ENCODE measurements around the gene FAM83E. TPM values are rescaled to one million over a fixed set of nuclear protein-coding genes. Genes with fewer than 3 reads are reported as not detected.
"Not testable (repeated sequence)": the region's sequence is repeated elsewhere in the genome, so short reads cannot be mapped to it uniquely, and the experiment has no call there.

Gene FAM83E
- 12.7 TPM for total RNA-seq

DNA sequence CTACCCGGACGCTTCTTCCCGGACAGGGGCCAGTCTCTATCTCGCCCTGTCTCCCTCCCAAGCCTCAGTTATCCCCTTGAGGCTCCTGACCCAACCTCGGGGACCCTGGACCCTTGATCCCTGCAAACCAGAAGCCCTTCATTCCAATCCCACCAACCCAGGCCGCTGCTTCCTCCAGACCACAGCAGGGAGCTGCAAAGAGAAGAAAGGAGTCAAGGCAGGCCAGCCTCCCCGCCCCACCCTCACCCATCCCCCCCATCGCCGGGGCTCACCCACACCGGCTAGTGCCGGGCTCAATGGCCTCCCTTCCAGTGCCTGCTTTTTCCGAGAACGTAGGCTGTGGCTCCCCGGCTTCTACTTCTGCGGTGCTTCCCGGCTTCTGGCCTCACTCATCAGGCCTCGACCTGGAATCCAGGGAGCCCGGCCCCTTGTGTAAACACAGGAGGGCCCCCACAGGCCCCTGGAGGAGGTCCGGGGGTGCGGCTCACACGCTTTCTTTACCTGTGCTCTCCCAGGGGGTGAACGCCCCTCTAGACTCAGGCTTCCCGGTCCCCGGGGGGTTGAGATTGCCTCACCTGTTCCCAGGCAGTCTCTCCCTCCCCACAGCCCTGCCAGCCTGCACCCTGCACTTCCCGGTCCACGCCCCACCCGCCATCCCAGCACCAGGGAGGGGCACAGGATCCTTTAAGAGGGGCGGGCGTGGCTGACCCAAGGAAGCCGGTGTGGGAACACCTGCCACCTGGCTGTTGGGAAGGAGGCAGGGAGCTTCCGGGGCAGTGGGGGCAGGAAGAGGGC is at the start of gene FAM83E:
Gene FAM83E, minus strand, starts transcription at position 641 of the 795 bp plus-strand sequence. CDS start 1,704 bp downstream, outside the sequence.
- peak; percentile 86 for DNase-seq (ENCODE audit: low spot score)

- no peak for DNase-seq (ENCODE audit: low spot score)
Observed at GRCh38 chr19:48664476-48664875, 49.6 kb upstream of the FAM83E start.

GRCh38 chr19:48663667-48664066 is 48.8 kb upstream of the FAM83E start:
- no peak for DNase-seq (ENCODE audit: low spot score)

DNA sequence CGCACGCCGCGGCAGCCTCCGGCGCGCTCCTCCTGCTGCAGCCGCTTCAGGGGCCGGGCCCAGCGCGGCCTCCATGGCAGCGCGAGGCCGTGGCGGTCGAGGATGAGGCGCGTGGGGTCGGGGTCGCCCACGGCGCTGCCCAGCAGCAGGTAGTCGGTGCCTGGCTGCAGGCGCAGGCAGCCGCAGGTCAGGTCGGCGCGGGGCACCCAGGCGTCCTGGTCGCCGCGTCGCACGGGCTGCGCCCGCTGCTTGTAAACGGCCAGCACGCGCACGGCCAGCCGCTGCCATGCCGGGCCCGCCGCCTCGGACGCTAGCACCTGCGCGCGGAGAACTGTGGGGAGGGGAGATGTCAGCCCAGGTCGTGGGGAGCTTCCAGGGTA is 46.8 kb upstream of the FAM83E start:
- no peak for DNase-seq (ENCODE audit: low spot score)

- DNase-seq (ENCODE audit: low spot score): peak; percentile 86
Observed at GRCh38 chr19:48660852-48661710, 46.2 kb upstream of the FAM83E start.

- DNase-seq (ENCODE audit: low spot score): no peak
Observed at GRCh38 chr19:48659768-48660167, 44.9 kb upstream of the FAM83E start.

- no peak for DNase-seq (ENCODE audit: low spot score)
Observed at GRCh38 chr19:48658483-48658882, 43.6 kb upstream of the FAM83E start.

- not testable (repeated sequence) for DNase-seq (ENCODE audit: low spot score)
Observed at GRCh38 chr19:48657828-48658227, 43.0 kb upstream of the FAM83E start.

DNA sequence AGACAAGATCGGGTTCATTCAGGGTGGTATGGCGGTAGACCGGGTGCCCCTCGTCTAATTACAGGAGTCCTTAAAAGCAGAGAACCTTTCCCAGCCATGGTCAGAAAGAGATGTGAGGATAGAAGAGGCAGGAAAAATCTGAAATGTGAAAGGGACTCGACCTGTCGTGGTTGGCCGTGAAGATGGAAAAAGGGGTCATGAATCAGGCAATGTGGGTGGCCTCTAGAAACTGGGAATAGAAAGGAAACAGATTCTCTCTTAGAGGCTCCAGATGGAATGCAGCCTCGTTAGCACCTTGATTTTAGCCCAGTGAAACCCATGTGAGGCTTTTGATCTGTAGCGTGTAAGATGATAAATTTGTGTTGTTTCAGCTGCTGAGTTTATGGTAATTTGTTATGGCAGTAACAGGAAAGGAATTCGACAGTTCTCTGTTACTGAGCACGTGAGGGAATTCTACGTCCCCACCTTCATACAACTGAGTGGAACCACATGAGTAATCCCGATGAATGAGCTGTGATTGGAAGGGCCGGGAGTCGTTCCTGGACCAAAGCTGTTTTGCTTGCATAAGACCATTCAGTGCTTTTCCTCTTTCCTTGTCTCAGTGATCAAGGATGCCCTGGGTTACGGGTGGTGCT is 42.1 kb upstream of the FAM83E start:
- DNase-seq (ENCODE audit: low spot score): no peak

GRCh38 chr19:48654299-48655059 is 39.6 kb upstream of the FAM83E start:
- no peak for DNase-seq (ENCODE audit: low spot score)

DNA sequence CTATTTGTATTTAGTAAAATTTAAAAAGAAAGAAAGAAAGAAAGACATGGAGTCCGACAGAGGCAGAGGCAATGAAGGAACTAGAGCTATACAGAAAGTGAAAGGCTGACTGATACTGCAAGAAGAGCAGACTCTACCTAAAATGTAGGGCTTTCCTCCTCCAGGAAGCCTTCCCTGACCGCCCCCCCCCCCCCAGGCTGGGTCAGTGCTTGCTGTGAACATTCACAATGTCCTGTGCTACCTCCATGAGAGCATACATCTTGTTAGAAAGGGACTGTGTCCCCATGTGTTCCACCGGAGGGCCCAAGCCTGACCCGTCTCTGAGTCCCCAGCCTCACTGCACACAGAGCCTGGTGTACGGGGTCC is 36.8 kb upstream of the FAM83E start:
- DNase-seq (ENCODE audit: low spot score): no peak

GRCh38 chr19:48650974-48651682 is 36.3 kb upstream of the FAM83E start:
- DNase-seq (ENCODE audit: low spot score): no peak

DNA sequence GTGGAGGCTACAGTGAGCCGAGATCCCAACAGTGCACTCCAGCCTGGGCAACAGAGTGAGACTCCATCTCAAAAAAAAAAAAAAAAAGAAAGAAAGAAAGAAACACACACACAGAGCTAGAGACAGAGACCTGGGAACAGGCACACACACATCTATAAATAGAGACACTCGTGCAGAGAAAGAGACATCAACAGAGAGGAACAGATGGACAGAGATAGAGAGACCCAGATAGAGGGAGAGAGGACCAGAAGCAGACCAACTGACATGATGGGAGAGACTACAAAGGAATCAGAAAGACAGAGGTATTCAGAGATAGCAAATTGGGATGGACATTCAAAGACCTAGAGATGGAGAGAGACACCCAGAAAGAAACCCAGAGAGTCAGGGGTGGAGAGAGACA is 33.3 kb upstream of the FAM83E start:
- no peak for DNase-seq (ENCODE audit: low spot score)

GRCh38 chr19:48646722-48647216 is 31.9 kb upstream of the FAM83E start:
- DNase-seq (ENCODE audit: low spot score): no peak

- peak; percentile 93 for DNase-seq (ENCODE audit: low spot score)
Observed at GRCh38 chr19:48646001-48646721, 31.3 kb upstream of the FAM83E start, which contains the start of gene CA11. TSS of gene CA11 (minus strand) at chr19:48646187. CDS start at chr19:48645632, 555 bp downstream.

- DNase-seq (ENCODE audit: low spot score): no peak
Observed at GRCh38 chr19:48645620-48646000, 30.7 kb upstream of the FAM83E start.

- peak; percentile 82 for DNase-seq (ENCODE audit: low spot score)
Observed at GRCh38 chr19:48644839-48645619, 30.2 kb upstream of the FAM83E start.

- DNase-seq (ENCODE audit: low spot score): no peak
Observed at GRCh38 chr19:48644355-48644754, 29.5 kb upstream of the FAM83E start.

DNA sequence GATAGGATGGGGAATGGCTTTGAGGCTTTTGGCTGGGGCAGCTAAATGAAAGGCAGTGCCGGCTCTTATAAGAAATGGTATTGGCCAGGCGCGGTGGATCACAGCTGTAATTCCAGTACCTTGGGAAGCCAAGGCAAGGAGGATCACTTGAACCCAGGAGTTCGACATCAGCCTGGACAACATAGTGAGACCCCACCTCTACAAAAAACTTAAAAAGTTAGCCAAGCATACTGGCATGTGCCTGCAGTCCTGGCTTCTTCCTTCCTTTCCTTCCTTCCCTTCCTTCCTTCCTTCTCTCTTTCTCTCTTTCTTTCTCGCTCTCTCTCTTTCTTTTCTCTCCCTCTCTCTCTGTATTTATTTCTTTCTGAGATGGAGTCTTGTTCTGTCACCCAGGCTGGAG is 28.0 kb upstream of the FAM83E start:
- DNase-seq (ENCODE audit: low spot score): no peak

Measured in ureter (tissue), 1 donor.